ENCODE results near the gene DYRK1B. TPM values are rescaled to one million over a fixed set of nuclear protein-coding genes. Genes with fewer than 3 reads are reported as not detected.
"Not testable (repeated sequence)": the region's sequence is repeated elsewhere in the genome, so short reads cannot be mapped to it uniquely, and the experiment has no call there.

Gene DYRK1B
- total RNA-seq, 5 donors from 2014 or later (not counting 1 experiment from before 2014, with no cell fraction given), result 18.9 to 38.4 (median 28.0) TPM

DNA sequence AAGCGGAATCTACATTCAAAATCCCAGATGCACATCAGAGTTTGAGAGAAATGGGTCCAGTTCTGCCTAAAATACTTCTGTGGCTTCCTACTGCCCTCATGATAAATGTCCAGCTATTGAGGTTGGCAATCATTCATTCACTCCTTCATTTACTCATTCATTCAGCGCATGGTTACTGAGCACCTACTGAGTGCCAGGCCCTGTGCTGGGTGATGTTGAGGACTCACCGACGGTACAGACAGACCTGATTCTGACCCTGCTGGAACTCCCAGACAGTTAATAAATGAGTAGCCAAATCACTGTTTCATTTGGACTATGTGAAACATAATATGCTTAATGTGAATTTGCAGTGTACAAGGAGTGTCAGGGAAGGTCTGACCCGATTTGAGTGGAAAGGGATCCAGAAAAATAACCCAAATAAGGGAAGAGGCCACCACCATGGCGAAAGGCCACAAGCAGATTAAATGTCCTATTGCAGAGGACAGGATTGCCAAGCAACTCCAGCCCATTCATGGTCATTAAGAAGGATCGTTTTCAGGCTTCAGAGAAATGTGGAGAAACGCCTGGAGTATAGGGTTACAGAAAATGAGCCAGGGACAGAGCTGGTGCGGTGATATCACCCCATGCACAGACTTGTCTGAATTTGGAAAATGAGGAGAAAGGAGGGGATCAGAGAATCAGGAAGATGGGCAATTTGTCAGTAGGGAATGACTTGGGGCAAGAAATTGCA, 20.5 kb downstream of the DYRK1B start:
- peaks cover 25% of the 10 kb centered on the region for H3K36me3 Mint-ChIP-seq
- DNase-seq (no peak), ATAC-seq (replicated peaks in 1 of 4) (no peak)
- Histone ChIP-seq H3K9me3 (no peaks in the 10 kb centered on the region), H3K27ac (ENCODE audit: low read length) (no peak overlapping the region), H3K36me3 (ENCODE audit: control insufficient read depth in 2 of 2, extremely low read depth in 1 of 2, insufficient read depth in 1 of 2, low read length in 1 of 2) (peaks cover 3 to 8% of the 10 kb centered on the region in 2 donors), H3K4me1 (ENCODE audit: control insufficient read depth in 1 of 2, extremely low read depth in 1 of 2, insufficient read depth in 2 of 2, low read length in 2 of 2) (no peaks in the 10 kb centered on the region), H3K27me3 (replicated peaks in 1 of 2; ENCODE audit: control insufficient read depth in 2 of 2, extremely low read depth in 1 of 2, insufficient read depth in 2 of 2, low read length in 1 of 2) (no peaks in the 10 kb centered on the region), H3K4me3 (ENCODE audit: control insufficient read depth in 1 of 2, extremely low read depth in 1 of 2, low read length in 1 of 2) (no peak overlapping the region)
- H3K4me3 Mint-ChIP-seq, result no peak overlapping the region
- CTCF ChIA-PET, result interaction anchor here in 1 of 2 donors (0.6 to 0.8 kb wide), 2 partner anchors 13 to 25 kb away, joined by 3 to 4 read pairs; no protein-coding TSS in a partner anchor
- peaks cover 0 to 5% (median 5%) of the 10 kb centered on the region in 3 donors for H3K4me1 Mint-ChIP-seq
- no peak overlapping the region for H3K27ac Mint-ChIP-seq
- H3K27me3 Mint-ChIP-seq, result no peaks in the 10 kb centered on the region
- 70% methylated on average over 4 of the region's 9 CpGs for WGBS (ENCODE audit: insufficient coverage)
- no peaks in the 10 kb centered on the region for H3K9me3 Mint-ChIP-seq
- POLR2A ChIA-PET, result interaction anchor here in 1 of 2 donors (0.6 kb wide), 1 partner anchor 829 kb away, joined by 7 read pairs; no protein-coding TSS in a partner anchor

DNA sequence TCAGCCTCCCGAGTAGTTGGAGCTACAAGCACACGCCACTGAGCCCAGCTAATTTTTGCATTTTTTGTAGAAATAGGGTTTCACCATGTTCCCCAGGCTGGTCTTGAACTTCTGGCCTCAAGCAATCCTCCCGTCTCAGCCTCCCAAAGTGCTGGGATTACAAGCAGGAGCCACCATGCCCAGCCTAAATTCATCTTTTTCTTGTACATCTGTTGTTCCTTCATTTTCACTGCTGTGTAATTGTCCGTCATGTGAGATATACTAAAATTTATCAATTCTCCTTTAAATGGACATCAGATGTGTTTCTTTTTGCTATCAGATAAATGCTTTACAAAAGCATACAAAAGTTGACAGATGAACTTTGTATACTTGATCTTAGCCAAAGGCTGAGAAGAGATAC, 22.9 kb downstream of the DYRK1B start:
- Histone ChIP-seq H3K36me3 (ENCODE audit: control insufficient read depth in 2 of 2, extremely low read depth in 1 of 2, insufficient read depth in 1 of 2, low read length in 1 of 2) (peaks cover 0 to 4% of the 10 kb centered on the region in 2 donors), H3K9me3 (no peaks in the 10 kb centered on the region), H3K4me1 (ENCODE audit: control insufficient read depth in 1 of 2, extremely low read depth in 1 of 2, insufficient read depth in 2 of 2, low read length in 2 of 2) (no peaks in the 10 kb centered on the region), H3K27ac (ENCODE audit: low read length) (no peak overlapping the region), H3K27me3 (replicated peaks in 1 of 2; ENCODE audit: control insufficient read depth in 2 of 2, extremely low read depth in 1 of 2, insufficient read depth in 2 of 2, low read length in 1 of 2) (peaks cover 0 to 2% of the 10 kb centered on the region in 2 experiments), H3K4me3 (ENCODE audit: control insufficient read depth in 1 of 2, extremely low read depth in 1 of 2, low read length in 1 of 2) (no peak overlapping the region)
- no peaks in the 10 kb centered on the region for H3K9me3 Mint-ChIP-seq
- no peaks in the 10 kb centered on the region for H3K27me3 Mint-ChIP-seq
- 89% methylated on average over 2 of the region's 4 CpGs for WGBS (ENCODE audit: insufficient coverage)
- ATAC-seq (replicated peaks in 1 of 4), result no peak
- H3K36me3 Mint-ChIP-seq, result peaks cover 11% of the 10 kb centered on the region
- no peaks in the 10 kb centered on the region for H3K4me1 Mint-ChIP-seq
- H3K27ac Mint-ChIP-seq, result no peak overlapping the region
- POLR2A ChIA-PET, result interaction anchor here in 1 of 2 donors (0.6 kb wide), 1 partner anchor 730 kb away, joined by 5 read pairs; no protein-coding TSS in a partner anchor
- CTCF ChIA-PET, result interaction anchor here in 1 of 2 donors (0.6 kb wide), 1 partner anchor 1234 kb away, joined by 7 read pairs; no protein-coding TSS in a partner anchor
- H3K4me3 Mint-ChIP-seq, result no peak overlapping the region
- DNase-seq, result no peak

DNA sequence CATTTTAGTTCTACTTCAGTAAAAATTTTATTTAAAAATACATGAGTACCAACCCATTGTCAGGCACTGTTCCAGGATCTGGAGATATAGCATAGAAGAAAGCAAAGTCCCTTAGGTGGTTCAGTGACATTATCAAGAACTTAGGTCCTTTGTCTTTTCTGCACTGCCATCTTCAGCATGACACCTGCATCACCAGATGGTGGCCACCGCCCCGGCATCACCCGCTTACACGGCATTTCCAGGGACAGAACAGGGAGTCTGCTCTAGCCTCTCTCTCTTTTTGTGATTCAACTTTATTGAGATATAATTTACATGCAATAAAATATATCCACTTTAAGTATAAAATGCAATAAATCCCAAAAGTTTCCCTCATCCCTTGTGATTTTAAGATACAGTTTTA, 23.5 kb downstream of the DYRK1B start:
- POLR2A ChIA-PET, result no interaction called here
- no peaks in the 10 kb centered on the region for H3K4me1 Mint-ChIP-seq
- DNase-seq, result no peak
- WGBS (ENCODE audit: insufficient coverage), result no CpG with 5 or more reads among the region's 4 CpGs
- Histone ChIP-seq H3K9me3 (no peaks in the 10 kb centered on the region), H3K27me3 (replicated peaks in 1 of 2; ENCODE audit: control insufficient read depth in 2 of 2, extremely low read depth in 1 of 2, insufficient read depth in 2 of 2, low read length in 1 of 2) (peaks cover 0 to 2% of the 10 kb centered on the region in 2 experiments), H3K4me1 (ENCODE audit: control insufficient read depth in 1 of 2, extremely low read depth in 1 of 2, insufficient read depth in 2 of 2, low read length in 2 of 2) (no peaks in the 10 kb centered on the region), H3K27ac (ENCODE audit: low read length) (no peak overlapping the region), H3K36me3 (ENCODE audit: control insufficient read depth in 2 of 2, extremely low read depth in 1 of 2, insufficient read depth in 1 of 2, low read length in 1 of 2) (no peaks in the 10 kb centered on the region), H3K4me3 (ENCODE audit: control insufficient read depth in 1 of 2, extremely low read depth in 1 of 2, low read length in 1 of 2) (no peak overlapping the region)
- H3K9me3 Mint-ChIP-seq, result no peaks in the 10 kb centered on the region
- H3K36me3 Mint-ChIP-seq, result peaks cover 5% of the 10 kb centered on the region
- H3K27ac Mint-ChIP-seq, result no peak overlapping the region
- ATAC-seq (replicated peaks in 1 of 4), result no peak
- peaks cover 0 to under 1% of the 10 kb centered on the region in 2 donors for H3K27me3 Mint-ChIP-seq
- no peak overlapping the region for H3K4me3 Mint-ChIP-seq
- CTCF ChIA-PET, result no interaction called here

DNA sequence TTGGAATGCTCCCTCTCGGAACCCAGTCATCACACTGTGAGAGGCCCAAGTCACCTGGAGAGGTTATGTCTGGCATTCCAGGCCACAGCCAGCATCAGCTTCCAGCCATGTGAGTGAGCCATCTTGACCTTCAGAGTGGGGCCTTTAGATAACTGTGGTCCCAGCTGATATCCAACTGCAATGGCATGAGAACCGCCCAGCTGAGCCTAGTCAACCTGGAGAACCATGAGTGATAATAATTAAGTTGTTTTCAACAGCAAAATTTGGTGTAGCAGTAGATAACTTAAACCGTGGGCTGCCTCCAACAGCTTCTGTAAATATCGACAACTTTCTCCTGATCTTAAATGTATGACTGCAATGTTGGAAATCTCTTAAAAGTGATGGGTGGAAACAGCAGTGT, 24.6 kb downstream of the DYRK1B start:
- Histone ChIP-seq H3K27ac (ENCODE audit: low read length) (no peak overlapping the region), H3K36me3 (ENCODE audit: control insufficient read depth in 2 of 2, extremely low read depth in 1 of 2, insufficient read depth in 1 of 2, low read length in 1 of 2) (no peaks in the 10 kb centered on the region), H3K27me3 (replicated peaks in 1 of 2; ENCODE audit: control insufficient read depth in 2 of 2, extremely low read depth in 1 of 2, insufficient read depth in 2 of 2, low read length in 1 of 2) (peaks cover 0 to 5% of the 10 kb centered on the region in 2 experiments), H3K4me3 (ENCODE audit: control insufficient read depth in 1 of 2, extremely low read depth in 1 of 2, low read length in 1 of 2) (no peak overlapping the region), H3K9me3 (no peaks in the 10 kb centered on the region), H3K4me1 (ENCODE audit: control insufficient read depth in 1 of 2, extremely low read depth in 1 of 2, insufficient read depth in 2 of 2, low read length in 2 of 2) (no peaks in the 10 kb centered on the region)
- CTCF ChIA-PET, result no interaction called here
- no peak for ATAC-seq (replicated peaks in 1 of 4)
- H3K27me3 Mint-ChIP-seq, result peaks cover under 1 to 4% of the 10 kb centered on the region in 2 donors
- H3K9me3 Mint-ChIP-seq, result no peaks in the 10 kb centered on the region
- peaks cover 4% of the 10 kb centered on the region for H3K36me3 Mint-ChIP-seq
- 93% methylated on average over 3 of the region's 4 CpGs for WGBS (ENCODE audit: insufficient coverage)
- no peak overlapping the region for H3K4me3 Mint-ChIP-seq
- DNase-seq, result no peak
- no peak overlapping the region for H3K27ac Mint-ChIP-seq
- POLR2A ChIA-PET, result no interaction called here
- H3K4me1 Mint-ChIP-seq, result no peaks in the 10 kb centered on the region

DNA sequence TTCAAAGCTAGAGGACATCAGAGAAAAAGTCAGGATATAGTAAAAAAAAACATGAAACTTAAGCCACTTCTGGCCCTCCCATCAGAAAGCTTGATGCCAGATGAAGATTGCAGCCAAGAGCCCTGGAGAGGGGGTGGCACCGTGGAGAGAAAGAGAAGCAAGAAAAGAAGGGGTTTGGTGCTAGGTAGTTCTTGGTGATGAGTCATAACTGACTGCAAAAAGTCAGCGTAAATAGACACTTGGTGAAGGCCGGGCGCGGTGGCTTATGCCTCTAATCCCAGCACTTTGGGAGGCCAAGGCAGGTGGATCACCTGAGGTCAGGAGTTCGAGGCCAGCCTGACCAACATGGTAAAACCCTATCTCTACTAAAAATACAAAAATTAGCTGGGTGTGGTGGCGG, 25.3 kb downstream of the DYRK1B start:
- H3K27ac Mint-ChIP-seq; POLR2A ChIA-PET; ATAC-seq (replicated peaks in 1 of 4): not testable (repeated sequence)

DNA sequence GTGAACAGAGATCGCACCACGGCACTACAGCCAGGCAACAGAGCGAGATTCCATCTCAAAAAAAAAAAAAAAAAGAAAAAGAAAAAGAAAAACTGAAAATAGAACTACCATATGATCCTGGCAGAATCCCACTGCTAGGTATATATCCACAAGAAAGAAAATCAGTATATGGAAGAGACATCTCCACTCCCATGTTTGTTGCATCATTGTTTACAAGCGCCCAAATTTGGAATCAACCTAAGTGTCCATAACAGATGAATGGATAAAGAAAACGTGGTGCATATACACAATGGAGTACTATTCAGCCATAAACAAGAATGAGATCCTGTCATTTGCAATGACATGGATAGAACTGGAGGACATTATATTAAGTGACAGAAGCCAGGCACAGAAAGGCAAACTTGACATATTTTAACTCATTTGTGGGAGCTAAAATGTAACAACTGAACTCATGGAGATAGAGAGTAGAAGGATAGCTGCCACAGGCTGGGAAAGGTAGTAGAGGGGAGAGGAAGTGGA, 26.1 kb downstream of the DYRK1B start:
- ATAC-seq (replicated peaks in 1 of 4) (no peak), DNase-seq (no peak)
- Histone ChIP-seq H3K27me3 (replicated peaks in 1 of 2; ENCODE audit: control insufficient read depth in 2 of 2, extremely low read depth in 1 of 2, insufficient read depth in 2 of 2, low read length in 1 of 2) (peaks cover 0 to 11% of the 10 kb centered on the region in 2 experiments), H3K4me1 (ENCODE audit: control insufficient read depth in 1 of 2, extremely low read depth in 1 of 2, insufficient read depth in 2 of 2, low read length in 2 of 2) (no peaks in the 10 kb centered on the region), H3K27ac (ENCODE audit: low read length) (no peak overlapping the region), H3K4me3 (ENCODE audit: control insufficient read depth in 1 of 2, extremely low read depth in 1 of 2, low read length in 1 of 2) (no peak overlapping the region), H3K36me3 (ENCODE audit: control insufficient read depth in 2 of 2, extremely low read depth in 1 of 2, insufficient read depth in 1 of 2, low read length in 1 of 2) (no peaks in the 10 kb centered on the region), H3K9me3 (no peaks in the 10 kb centered on the region)
- Mint-ChIP-seq H3K36me3 (no peaks in the 10 kb centered on the region), H3K27ac (no peak overlapping the region), H3K9me3 (no peaks in the 10 kb centered on the region), H3K4me1 (no peaks in the 10 kb centered on the region), H3K27me3 (peaks cover 6 to 8% of the 10 kb centered on the region in 2 donors), H3K4me3 (no peak overlapping the region)
- 80% methylated on average over 1 of the region's 5 CpGs for WGBS (ENCODE audit: insufficient coverage)
- CTCF ChIA-PET, result no interaction called here
- POLR2A ChIA-PET, result interaction anchor here in 1 of 2 donors (0.6 kb wide), 1 partner anchor 1249 kb away, joined by 4 read pairs; no protein-coding TSS in a partner anchor

More for the DNA sequence above, 25.3 kb downstream of the DYRK1B start:
- H3K9me3 ChIP-seq; H3K4me3 Mint-ChIP-seq; H3K36me3 ChIP-seq (ENCODE audit: control insufficient read depth in 2 of 2, extremely low read depth in 1 of 2, insufficient read depth in 1 of 2, low read length in 1 of 2); H3K27ac ChIP-seq (ENCODE audit: low read length); H3K27me3 ChIP-seq (replicated peaks in 1 of 2; ENCODE audit: control insufficient read depth in 2 of 2, extremely low read depth in 1 of 2, insufficient read depth in 2 of 2, low read length in 1 of 2); H3K4me1 ChIP-seq (ENCODE audit: control insufficient read depth in 1 of 2, extremely low read depth in 1 of 2, insufficient read depth in 2 of 2, low read length in 2 of 2); H3K4me3 ChIP-seq (ENCODE audit: control insufficient read depth in 1 of 2, extremely low read depth in 1 of 2, low read length in 1 of 2); DNase-seq; H3K9me3 Mint-ChIP-seq; H3K27me3 Mint-ChIP-seq; H3K4me1 Mint-ChIP-seq; H3K36me3 Mint-ChIP-seq; CTCF ChIA-PET: not testable (repeated sequence)
- 63% methylated on average over 1 of the region's 7 CpGs for WGBS (ENCODE audit: insufficient coverage)

Measured in T-cell (primary cell).